Stimulated activated CD4-positive, alpha-beta T cell treated with anti-CD3 and anti-CD28 coated beads, Interleukin-2, amount 100 ng/mL, for 48 hours (primary cell): ENCODE data around the gene ADH1C.
"Not testable (repeated sequence)": the region's sequence is repeated elsewhere in the genome, so short reads cannot be mapped to it uniquely, and the experiment has no call there.

Source experiments
- DNase-seq, 2 donors: peaks; one replicate each; pipeline ENCODE4 v3.0.0-alpha.2; 2020

ADH1C gene

GRCh38 chr4:99352602-99353537, at the start of gene ADH1C:
Gene ADH1C, minus strand, starts transcription at chr4:99352746. Its CDS starts 71 bp downstream, at chr4:99352675.
- no peak for DNase-seq

GRCh38 chr4:99400831-99401230, 48.3 kb upstream of the ADH1C start:
- no peak for DNase-seq

DNA sequence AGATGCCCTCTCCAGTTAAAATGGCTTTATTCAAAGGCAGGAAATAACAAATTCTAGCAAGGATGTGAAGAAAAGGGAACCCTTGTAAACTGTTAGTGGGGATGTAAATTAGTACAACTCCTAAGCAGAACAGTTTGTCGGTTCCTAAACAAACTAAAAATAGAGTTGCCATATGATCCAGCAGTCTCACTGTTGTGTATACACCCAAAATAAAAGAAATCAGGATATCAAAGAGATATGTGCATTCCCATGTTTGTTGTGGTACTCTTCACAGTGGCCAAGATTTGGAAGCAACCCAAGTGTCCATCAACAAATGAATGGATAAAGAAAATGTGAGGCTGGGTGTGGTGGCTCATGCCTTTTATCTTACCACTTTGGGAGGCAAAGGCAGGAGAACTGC, 46.5 kb upstream of the ADH1C start:
- no peak for DNase-seq

- DNase-seq, result no peak
Observed at GRCh38 chr4:99395595-99396364, 43.2 kb upstream of the ADH1C start.

GRCh38 chr4:99394896-99395295, 42.4 kb upstream of the ADH1C start:
- no peak for DNase-seq

GRCh38 chr4:99390055-99390454, 37.5 kb upstream of the ADH1C start:
- DNase-seq, result no peak

DNA sequence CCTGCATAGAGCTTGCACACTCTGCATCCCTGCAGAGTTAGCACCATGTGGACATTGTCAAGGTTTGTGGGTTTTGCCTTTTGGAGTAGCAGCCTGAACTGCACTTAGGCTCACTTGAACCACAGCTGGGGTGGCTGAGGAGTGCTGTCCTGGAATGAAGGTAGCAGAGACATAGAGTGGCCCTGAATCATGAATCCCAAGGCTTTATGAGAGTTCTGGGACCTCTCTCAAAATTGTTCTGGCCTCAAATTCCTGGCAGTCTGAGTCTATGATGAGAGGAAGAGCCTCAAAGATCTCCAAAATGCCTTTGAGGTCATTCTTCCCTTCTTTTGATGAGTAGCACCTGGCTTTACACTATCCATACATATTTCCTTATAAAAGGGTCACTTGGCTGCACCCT, 37.1 kb upstream of the ADH1C start:
- DNase-seq, result no peak

DNA sequence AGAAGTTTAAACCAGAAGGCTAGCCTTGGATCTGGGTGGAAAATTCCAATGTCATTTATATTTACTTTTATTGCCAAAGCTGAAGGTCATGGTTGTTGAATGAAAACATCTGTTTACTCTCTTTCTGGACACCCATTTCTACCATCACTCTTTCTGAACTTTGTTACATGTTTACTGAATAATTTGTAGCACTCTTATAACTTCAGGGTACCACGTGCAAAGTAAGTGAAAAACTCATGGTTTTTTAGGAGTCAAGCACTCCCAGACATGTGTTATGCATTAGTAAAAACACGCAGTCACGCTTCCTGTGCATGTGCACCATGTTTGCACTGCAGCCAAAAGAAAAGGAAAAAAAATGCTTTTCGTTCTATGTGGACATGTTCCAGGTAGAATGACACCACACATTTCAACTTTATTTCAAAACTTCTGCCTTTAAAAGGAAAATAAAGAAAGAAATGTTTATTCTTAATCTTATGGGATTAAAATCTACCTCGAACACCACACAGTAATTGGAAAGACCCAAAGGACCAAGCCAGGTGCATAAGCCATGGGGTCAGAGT, 31.4 kb upstream of the ADH1C start:
- no peak for DNase-seq

DNA sequence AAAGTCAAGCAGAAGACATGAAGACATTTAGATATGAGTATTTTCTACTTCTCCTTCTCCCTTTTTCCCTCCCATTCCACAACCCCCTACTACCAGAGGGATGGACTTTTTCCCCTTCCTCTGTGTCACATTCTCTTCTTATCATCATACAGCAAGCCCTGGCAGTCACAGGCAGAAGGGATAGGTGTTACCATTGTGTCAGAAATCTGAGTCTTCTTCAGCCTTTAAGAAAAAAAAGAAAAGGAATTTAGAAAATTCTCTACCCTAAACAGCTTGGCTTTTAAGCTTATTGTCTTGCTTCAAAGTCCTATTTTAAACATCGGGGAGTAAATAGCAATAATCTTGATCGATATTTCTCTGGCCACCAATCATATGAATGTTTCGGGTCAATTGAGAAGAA, 30.9 kb upstream of the ADH1C start:
- DNase-seq, result no peak

GRCh38 chr4:99382745-99383360, 30.3 kb upstream of the ADH1C start:
- no peak for DNase-seq

GRCh38 chr4:99381588-99382175, 29.1 kb upstream of the ADH1C start:
- no peak for DNase-seq

GRCh38 chr4:99379571-99379970, 27.0 kb upstream of the ADH1C start:
- no peak for DNase-seq

GRCh38 chr4:99378876-99379275, 26.3 kb upstream of the ADH1C start:
- DNase-seq, result no peak

DNA sequence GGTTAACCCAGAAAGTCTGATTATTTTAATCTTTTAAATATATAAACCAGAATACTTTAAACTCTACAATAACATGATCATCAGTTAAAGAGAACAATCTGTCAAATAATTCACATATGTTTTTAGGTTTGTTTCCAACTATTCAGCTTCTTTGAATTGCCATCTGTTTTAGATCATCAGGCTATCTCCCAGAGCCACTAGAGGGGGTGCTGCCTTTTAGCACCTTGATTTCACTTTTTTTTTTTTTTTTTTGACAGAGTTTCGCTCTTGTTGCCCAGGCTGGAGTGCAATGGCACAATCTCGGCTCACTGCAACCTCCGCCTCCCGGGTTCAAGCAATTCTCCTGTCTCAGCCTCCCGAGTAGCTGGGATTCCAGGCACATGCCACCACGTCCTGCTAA, 24.8 kb upstream of the ADH1C start:
- DNase-seq, result not testable (repeated sequence)

DNA sequence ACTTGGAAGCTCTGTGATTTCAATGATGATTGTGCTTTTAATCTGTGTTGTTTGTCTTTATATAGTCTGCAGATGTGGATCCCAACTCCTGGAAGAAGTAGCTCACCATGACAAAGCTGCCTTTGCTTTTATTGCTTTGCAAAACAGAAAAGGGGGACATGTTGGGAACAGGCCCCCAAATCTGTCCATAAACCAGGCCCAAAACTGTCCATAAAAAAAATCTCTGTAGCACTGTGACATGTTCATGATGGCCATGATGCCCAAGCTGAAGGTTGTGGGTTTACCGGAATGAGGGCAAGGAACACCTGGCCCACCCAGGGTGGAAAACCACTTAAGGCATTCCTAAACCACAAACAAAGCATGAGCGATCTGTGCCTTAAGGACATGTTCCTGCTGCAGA, 19.9 kb upstream of the ADH1C start:
- not testable (repeated sequence) for DNase-seq

DNA sequence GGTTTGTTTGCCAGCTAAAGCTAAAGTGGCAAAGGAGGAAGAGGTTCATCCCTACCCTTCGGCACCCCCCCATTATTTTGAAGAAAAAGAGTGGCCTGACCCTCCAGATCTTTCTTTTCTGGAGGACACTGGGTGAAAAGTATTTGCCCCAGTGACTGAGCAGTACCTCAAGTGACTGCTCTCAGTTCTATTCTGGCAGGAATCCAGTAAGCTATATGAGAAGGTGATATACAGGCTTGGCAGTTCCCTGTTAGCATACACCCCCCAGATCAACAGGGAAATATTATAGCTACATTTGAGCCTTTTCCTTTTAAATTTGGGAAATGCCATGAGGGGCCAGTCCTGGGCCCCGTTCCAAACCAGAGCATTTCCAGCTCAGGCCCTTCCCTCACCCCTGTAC, 15.3 kb upstream of the ADH1C start:
- not testable (repeated sequence) for DNase-seq

DNA sequence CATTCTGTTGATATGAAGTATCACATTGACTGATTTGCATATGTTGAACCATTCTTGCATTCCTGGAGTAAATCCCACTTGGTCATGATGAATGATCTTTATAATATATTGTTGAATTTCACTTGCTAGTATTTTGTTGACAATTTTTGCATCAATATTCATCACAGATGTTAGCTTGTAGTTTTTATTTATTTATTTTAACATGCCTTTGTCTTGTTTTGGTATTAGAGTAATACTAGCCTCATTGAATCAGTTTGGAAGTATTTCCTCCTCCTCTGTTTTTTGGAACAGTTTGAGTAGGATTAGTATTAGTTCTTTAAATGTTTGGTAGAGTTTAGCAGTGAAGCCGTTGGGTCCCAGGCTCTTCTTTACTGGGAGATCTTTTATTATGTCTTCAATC, 13.9 kb upstream of the ADH1C start:
- no peak for DNase-seq

DNA sequence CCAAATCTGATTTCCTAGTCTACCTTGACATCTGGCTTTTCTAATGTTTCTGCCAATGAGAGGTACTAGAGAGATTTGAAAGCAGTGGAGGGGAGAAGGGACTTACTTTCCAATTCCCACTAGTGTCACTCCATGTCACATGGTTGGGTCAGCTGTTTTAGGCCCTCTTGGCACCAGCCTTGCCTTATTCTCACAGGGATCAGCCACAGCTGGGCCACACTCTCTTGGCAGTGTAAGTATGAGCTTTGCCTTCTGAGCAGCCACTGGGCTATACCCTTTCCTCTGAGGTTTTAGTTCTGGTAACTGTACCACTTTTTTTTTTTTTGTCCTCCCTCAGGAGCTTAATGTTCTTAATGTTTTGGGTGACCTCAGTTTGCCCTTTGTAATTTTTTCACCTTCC, 10.2 kb upstream of the ADH1C start:
- no peak for DNase-seq

GRCh38 chr4:99361899-99362275, 9.3 kb upstream of the ADH1C start:
- DNase-seq, result no peak

- no peak for DNase-seq
Observed at GRCh38 chr4:99361268-99361898, 8.8 kb upstream of the ADH1C start.

DNA sequence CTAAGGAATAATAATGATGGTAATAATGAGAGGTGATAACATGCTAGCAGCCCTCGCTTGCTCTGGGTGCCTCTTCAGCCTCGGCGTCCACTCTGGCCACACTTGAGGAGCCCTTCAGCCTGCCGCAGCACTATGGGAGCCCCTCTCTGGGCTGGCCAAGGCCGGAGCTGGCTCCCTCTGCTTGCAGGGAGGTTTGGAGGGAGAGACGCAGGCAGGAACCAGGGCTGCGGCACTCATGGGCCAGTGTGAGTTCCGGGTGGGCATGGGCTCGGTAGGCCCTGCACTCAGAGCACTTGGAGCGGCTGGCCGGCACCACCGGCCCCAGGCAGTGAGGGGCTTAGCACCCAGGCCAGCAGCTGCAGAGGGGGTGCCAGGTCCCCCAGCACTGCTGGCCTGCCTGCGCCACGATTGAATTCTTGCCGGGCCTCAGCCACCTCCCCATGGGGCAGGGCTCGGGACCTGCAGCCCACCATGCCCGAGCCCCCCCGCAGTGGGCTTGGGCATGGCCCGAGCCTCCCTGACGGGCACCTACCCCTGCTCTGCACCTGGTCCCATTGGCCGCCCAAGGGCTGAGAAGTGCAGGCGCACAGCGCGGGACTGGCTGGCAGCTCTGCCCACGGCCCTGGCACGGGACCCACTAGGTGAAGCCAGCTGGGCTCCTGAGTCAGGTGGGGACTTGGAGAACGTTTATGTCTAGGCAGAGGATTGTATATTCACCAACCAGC, 7.1 kb upstream of the ADH1C start:
- no peak for DNase-seq

GRCh38 chr4:99357948-99358347, 5.4 kb upstream of the ADH1C start:
- DNase-seq, result no peak
